ENCODE data around the gene RAP1GAP2.

Gene RAP1GAP2

DNA sequence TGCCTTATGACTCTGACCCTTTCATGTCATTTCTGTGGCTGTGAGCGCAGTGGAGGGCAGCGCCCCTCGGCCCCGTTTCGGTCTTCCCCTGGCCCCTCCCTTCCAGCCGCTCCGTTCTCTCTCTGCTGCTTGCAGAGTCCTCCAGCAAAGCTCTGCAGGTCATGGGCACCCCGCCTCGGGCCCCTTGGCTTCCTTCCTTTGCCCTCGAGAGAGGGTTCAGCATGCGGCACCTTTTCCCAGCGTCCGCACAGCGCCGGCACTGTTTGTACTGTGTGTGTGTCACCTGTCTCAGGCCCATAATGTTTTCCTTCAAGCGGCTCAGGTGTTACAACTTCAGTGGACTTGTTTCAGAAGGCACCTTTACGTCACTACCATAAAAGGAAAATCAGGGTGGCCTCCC, 98.5 kb downstream of the RAP1GAP2 start:
- DNase-seq (ENCODE audit: insufficient read length, low spot score) (no peak), FAIRE-seq (no peak)
- TF ChIP-seq, protein P1, sequence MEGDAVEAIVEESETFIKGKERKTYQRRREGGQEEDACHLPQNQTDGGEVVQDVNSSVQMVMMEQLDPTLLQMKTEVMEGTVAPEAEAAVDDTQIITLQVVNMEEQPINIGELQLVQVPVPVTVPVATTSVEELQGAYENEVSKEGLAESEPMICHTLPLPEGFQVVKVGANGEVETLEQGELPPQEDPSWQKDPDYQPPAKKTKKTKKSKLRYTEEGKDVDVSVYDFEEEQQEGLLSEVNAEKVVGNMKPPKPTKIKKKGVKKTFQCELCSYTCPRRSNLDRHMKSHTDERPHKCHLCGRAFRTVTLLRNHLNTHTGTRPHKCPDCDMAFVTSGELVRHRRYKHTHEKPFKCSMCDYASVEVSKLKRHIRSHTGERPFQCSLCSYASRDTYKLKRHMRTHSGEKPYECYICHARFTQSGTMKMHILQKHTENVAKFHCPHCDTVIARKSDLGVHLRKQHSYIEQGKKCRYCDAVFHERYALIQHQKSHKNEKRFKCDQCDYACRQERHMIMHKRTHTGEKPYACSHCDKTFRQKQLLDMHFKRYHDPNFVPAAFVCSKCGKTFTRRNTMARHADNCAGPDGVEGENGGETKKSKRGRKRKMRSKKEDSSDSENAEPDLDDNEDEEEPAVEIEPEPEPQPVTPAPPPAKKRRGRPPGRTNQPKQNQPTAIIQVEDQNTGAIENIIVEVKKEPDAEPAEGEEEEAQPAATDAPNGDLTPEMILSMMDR (IDR thresholded peaks at IDR 0.05; ENCODE audit: insufficient read depth, missing control alignments), result no peak

DNA sequence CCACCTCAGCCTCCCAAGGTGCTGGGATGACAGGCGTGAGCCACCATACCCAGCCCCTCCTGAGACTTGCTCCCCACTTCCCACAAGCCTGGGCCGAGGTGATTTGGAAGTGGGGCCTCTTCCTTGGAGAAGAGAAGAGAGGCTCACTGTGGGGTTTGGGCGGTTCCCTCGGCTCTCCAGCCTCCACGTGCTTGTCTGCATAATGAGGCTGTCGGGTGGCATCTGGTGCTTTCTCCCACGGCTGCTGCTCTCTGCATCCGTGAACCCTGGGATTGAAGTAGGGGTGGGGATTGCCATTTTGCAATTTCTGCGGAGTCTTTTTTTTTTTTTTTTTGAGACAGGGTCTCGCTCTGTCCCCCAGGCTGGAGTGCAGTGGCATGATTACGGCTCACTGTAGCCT, 101.4 kb downstream of the RAP1GAP2 start:
- no peak for DNase-seq (ENCODE audit: insufficient read length, low spot score)
- FAIRE-seq, result no peak
- TF ChIP-seq, protein P1 (IDR thresholded peaks at IDR 0.05; ENCODE audit: insufficient read depth, missing control alignments), result no peak

DNA sequence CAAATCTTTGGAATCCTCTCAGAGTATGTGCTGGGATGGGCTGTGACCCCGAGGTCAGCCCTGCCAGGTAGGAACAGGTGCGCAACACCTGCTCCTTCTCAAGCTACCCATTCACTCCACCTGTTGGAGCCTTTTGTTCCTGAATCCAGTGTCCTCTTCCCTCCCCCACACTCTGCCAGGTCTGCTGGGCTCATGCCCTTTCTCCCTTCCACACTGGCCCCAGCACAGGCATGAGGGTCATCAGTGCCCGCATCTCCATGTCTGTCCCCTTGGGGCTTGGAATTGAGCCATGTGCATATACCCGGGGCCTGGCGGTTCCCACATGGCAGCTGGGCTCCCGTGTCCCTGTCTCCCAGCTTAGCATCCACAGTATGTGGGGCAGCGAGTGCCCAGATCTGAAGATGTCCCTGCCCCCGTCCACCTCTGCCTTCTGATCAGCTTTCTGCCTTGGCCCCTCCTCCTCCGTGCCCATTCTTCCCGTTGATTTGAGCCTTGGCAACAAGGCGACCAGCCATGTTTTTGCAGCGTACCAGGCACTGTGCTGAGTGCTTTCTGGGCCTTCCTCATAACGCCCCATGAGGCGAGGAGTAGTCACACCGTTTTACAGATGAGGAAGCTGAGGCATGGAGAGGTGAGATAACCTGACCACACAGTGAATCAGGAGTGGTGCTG, 102.2 kb downstream of the RAP1GAP2 start:
- TF ChIP-seq, protein P1 (IDR thresholded peaks at IDR 0.05; ENCODE audit: insufficient read depth, missing control alignments), result no peak
- FAIRE-seq, result no peak
- DNase-seq (ENCODE audit: insufficient read length, low spot score), result no peak

DNA sequence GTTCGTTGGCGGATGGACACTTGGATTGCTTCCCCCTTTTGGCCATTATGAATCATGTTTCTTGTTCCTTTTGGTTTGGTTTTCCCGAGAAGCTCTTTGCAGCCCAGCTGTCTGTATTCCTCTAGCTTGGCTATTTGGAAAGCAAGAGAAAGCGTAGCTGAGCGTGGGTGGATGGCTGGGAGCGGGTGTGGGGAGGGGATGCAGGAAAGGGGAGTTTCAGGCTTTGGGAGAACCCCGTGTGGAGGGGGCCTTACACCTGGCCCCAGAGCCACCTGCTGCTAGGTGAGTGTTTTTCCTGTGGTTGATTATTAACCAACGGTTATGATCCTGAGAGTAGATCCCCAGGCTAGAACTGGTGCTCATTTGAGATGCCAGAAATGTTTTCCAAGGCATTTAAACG, 103.7 kb downstream of the RAP1GAP2 start:
- TF ChIP-seq, protein P1 (IDR thresholded peaks at IDR 0.05; ENCODE audit: insufficient read depth, missing control alignments), result no peak
- DNase-seq (ENCODE audit: insufficient read length, low spot score) (no peak), FAIRE-seq (no peak)

DNA sequence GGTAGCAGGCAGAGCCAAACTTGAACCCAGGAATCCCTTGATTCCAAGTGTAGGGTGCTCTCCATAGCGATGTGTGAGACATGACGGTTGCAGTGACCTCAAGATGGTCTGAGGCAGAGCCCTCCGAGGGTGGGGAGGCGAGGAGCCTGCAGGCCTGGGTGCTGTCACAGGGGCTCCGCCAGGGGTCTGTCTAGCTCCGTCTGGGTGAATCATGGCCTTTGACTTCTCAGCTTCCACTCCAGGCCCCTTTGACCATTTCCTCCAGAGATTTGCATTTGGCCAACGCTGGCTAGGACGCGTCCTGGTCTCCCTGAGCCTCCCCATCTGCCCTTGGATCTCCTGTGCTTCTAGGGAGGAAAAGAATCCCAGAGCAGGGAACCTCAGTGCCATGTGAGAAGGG, 104.6 kb downstream of the RAP1GAP2 start:
- no peak for FAIRE-seq

DNA sequence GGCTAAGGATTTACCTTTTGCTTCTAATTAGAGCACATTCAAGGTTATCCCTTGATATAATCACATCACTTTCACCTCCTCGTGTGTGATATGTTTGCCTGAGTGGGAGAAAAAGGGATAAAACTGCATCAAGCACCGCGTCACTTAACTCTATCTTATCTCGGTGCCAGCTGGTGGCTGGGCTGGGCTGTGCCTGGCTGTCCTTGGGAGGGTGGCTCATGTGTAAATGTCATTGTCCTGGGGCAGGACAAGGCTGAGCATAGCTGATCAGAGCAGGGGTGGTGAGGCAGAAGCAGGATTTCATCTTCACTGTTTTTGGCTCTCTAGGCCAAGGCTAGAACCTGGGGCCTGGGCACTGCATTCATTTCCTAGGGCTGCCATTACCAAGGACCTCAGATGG, 105.3 kb downstream of the RAP1GAP2 start:
- TF ChIP-seq, protein P1 (IDR thresholded peaks at IDR 0.05; ENCODE audit: insufficient read depth, missing control alignments), result no peak
- FAIRE-seq (no peak), DNase-seq (ENCODE audit: insufficient read length, low spot score) (no peak)

More for the DNA sequence above, 104.6 kb downstream of the RAP1GAP2 start:
- TF ChIP-seq, protein P1 (IDR thresholded peaks at IDR 0.05; ENCODE audit: insufficient read depth, missing control alignments), result no peak
- DNase-seq (ENCODE audit: insufficient read length, low spot score), result no peak

DNA sequence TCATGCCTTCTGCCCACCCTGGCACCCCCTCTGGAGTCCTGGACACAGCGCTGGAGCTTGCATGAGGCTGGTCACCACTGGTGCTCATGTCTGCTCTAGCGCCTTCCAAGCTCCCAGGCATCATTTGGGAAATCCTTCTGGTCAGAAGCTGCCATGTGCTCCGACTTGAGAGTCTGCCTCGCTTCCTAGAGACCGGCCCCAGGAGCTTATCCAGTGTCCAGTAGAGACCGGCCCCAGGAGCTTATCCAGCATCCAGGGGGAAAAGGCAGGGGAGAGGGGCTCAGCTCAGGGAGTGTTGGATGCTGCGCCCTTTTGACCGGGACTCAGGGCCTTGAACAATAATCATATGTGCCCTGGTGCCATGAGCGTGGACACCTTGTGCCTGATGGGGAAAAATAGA, 106.3 kb downstream of the RAP1GAP2 start:
- TF ChIP-seq, protein P1 (IDR thresholded peaks at IDR 0.05; ENCODE audit: insufficient read depth, missing control alignments), result no peak
- DNase-seq (ENCODE audit: insufficient read length, low spot score), result no peak
- no peak for FAIRE-seq
